OCI-LY1 (cell line): ENCODE results near the gene CD55.

Source experiments
- H2AFZ ChIP-seq: fragments of 200-600 bp; sonication (generic), shearing (Covaris generic); 2 replicates; pipeline ENCODE4 v1.6.0; 2014; ENCODE audit warnings: antibody characterized with exemption, mild to moderate bottlenecking, low read length
- H3F3A ChIP-seq: fragments of 200-600 bp; sonication (generic), shearing (Covaris generic); 2 replicates; pipeline ENCODE4 v1.6.0; 2014; ENCODE audit warnings: mild to moderate bottlenecking, antibody characterized with exemption, low read length, moderate library complexity; ENCODE audit not compliant: insufficient read depth
- H3K27ac ChIP-seq: fragments of 200-600 bp; sonication (generic); 2 replicates; pipeline ENCODE4 v1.5.1; 2014; ENCODE audit warnings: low read length, mixed run types, mild to moderate bottlenecking, low read depth; ENCODE audit not compliant: poor library complexity, severe bottlenecking
- H3K27me3 ChIP-seq: fragments of 200-600 bp; sonication (generic); 2 replicates; pipeline ENCODE4 v1.6.0; 2014; ENCODE audit warnings: antibody characterized with exemption, mild to moderate bottlenecking, low read length, moderate library complexity; ENCODE audit not compliant: insufficient read depth
- H3K36me3 ChIP-seq: fragments of 200-600 bp; sonication (generic); 2 replicates; pipeline ENCODE4 v1.6.1; 2014; ENCODE audit warnings: mild to moderate bottlenecking, antibody characterized with exemption, low read length, moderate library complexity, mixed read lengths; ENCODE audit not compliant: insufficient read depth
- H3K4me1 ChIP-seq: fragments of 200-600 bp; sonication (generic); 2 replicates; pipeline ENCODE4 v1.5.1; 2014; ENCODE audit warnings: mild to moderate bottlenecking, low read length, moderate library complexity; ENCODE audit not compliant: insufficient read depth, severe bottlenecking
- H3K4me2 ChIP-seq: fragments of 200-600 bp; sonication (generic), shearing (Covaris generic); 2 replicates; pipeline ENCODE4 v1.6.1; 2014; ENCODE audit warnings: low read length
- H3K4me3 ChIP-seq: fragments of 200-600 bp; sonication (generic); 2 replicates; pipeline ENCODE4 v1.5.1; 2014; ENCODE audit warnings: low read length, low read depth, mild to moderate bottlenecking, mixed read lengths; ENCODE audit not compliant: poor library complexity, severe bottlenecking
- H3K79me2 ChIP-seq: fragments of 200-600 bp; shearing (Covaris generic); 2 replicates; pipeline ENCODE4 v1.6.1; 2016; ENCODE audit warnings: mixed run types, low read length, mixed read lengths; ENCODE audit not compliant: insufficient read depth
- H3K9ac ChIP-seq: fragments of 200-600 bp; sonication (generic), shearing (Covaris generic); 2 replicates; pipeline ENCODE4 v1.6.1; 2014; ENCODE audit warnings: mild to moderate bottlenecking, low read length, mixed read lengths
- H3K9me2 ChIP-seq: fragments of 200-600 bp; sonication (generic), shearing (Covaris generic); 2 replicates; pipeline ENCODE4 v1.6.1; 2014; ENCODE audit warnings: low read depth, mild to moderate bottlenecking, low read length, mixed read lengths
- H3K9me3 ChIP-seq: fragments of 200-600 bp; shearing (Covaris generic); 2 replicates; pipeline ENCODE4 v1.6.1; 2014; ENCODE audit warnings: low read length, mixed read lengths
- H4K20me1 ChIP-seq: fragments of 200-600 bp; sonication (generic), shearing (Covaris generic); 2 replicates; pipeline ENCODE4 v1.6.0; 2016; ENCODE audit warnings: mild to moderate bottlenecking, low read length; ENCODE audit not compliant: insufficient read depth
- CTCF ChIP-seq: fragments of 200-600 bp; sonication (generic), shearing (Covaris generic); IDR thresholded peaks from 2 replicates; pipeline ENCODE4 v1.5.1; 2017; ENCODE audit warnings: mild to moderate bottlenecking, antibody characterized with exemption, low read length, moderate library complexity, mixed read lengths
- EZH2 ChIP-seq: fragments of 200-600 bp; sonication (generic), shearing (Covaris generic); IDR thresholded peaks from 2 replicates; pipeline ENCODE4 v1.8.0; 2017; ENCODE audit warnings: borderline replicate concordance, mixed run types, mild to moderate bottlenecking, antibody characterized with exemption, low read length, moderate library complexity, mixed read lengths

CD55 gene

GRCh38 chr1:207314816-207315215 lies 6.7 kb upstream of the CD55 start:
- Histone ChIP-seq H3K79me2 (no peaks in the 10 kb centered on the region), H4K20me1 (no peaks in the 10 kb centered on the region), H3K4me3 (no peak overlapping the region), H3K27ac (no peak overlapping the region), H3K36me3 (no peaks in the 10 kb centered on the region), H3K4me1 (peaks cover 5% of the 10 kb centered on the region), H3K9ac (no peak overlapping the region), H3K9me3 (no peaks in the 10 kb centered on the region), H3F3A (no peaks in the 10 kb centered on the region), H2AFZ (no peak overlapping the region), H3K9me2 (no peaks in the 10 kb centered on the region), H3K4me2 (no peak overlapping the region), H3K27me3 (no peaks in the 10 kb centered on the region)
- TF ChIP-seq EZH2 (no peak), CTCF (no peak)

DNA sequence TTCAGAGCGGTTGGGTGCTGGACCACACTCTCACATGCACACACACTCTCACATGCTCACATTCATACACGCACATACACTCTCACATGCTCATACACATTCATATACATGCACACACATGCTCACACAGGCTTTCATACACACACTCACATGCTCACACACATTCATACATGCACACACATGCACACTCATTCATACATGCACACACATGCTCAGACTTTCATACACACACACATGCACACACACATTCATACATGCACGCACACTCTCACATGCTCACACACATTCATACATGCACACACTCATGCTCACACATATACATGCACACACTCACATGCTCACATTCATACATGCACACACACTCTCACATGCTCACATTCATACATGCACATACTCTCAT lies 6.0 kb upstream of the CD55 start:
- Histone ChIP-seq H4K20me1 (no peaks in the 10 kb centered on the region), H3K27me3 (no peaks in the 10 kb centered on the region), H3K4me3 (no peak overlapping the region), H2AFZ (no peak overlapping the region), H3K4me1 (no peaks in the 10 kb centered on the region), H3K9ac (no peak overlapping the region), H3K79me2 (no peaks in the 10 kb centered on the region), H3K4me2 (no peak overlapping the region), H3K9me2 (no peaks in the 10 kb centered on the region), H3K9me3 (no peaks in the 10 kb centered on the region), H3K27ac (no peak overlapping the region), H3K36me3 (no peaks in the 10 kb centered on the region), H3F3A (no peaks in the 10 kb centered on the region)
- TF ChIP-seq CTCF (no peak), EZH2 (no peak)

DNA sequence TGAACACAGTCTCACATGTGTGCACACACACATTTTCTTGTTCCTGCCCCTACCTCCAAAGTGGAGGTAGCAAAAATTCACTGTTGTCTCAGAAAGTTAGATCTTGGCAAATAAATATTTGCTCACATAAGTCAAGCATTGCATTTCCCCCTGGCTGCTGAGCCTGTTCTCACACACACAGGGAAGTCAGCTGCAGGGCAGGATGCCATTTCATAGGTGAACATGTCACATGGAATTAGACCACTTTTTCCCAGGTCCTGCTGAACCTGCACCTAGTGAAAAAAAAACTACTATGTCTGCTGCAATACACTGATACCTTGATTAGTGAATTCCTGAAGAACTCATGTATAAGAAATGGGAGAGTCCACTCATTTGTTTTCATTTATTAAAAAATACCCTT lies 5.3 kb upstream of the CD55 start:
- Histone ChIP-seq H3K4me1 (no peaks in the 10 kb centered on the region), H3K9me3 (no peaks in the 10 kb centered on the region), H3K79me2 (no peaks in the 10 kb centered on the region), H3K4me2 (no peak overlapping the region), H4K20me1 (no peaks in the 10 kb centered on the region), H3K4me3 (no peak overlapping the region), H3K27ac (no peak overlapping the region), H3K36me3 (no peaks in the 10 kb centered on the region), H2AFZ (no peak overlapping the region), H3K9me2 (no peaks in the 10 kb centered on the region), H3F3A (no peaks in the 10 kb centered on the region), H3K27me3 (no peaks in the 10 kb centered on the region), H3K9ac (no peak overlapping the region)
- TF ChIP-seq EZH2 (no peak), CTCF (no peak)
